Muscle of back (tissue), 11 donors: ENCODE results near the gene TP63. TPM values are rescaled to one million over a fixed set of nuclear protein-coding genes. Genes with fewer than 3 reads are reported as not detected.

ENCODE experiments used
- DNase-seq, 3 donors: peaks; one replicate each; pipeline versions ENCODE4 v3.0.0 to v3.0.0-alpha.2; 2013
- polyA plus RNA-seq, 10 donors: library from polyadenylated mRNA; unstranded; fragments of 120-200 nt; gene quantifications; one replicate each; pipeline ENCODE4 v1.2.1, GENCODE V29; 2013; ENCODE audit not compliant: insufficient read length in 10 of 10

Gene TP63
- polyA plus RNA-seq, 10 donors: 7.2 to 43.6 (median 14.8) TPM

DNA sequence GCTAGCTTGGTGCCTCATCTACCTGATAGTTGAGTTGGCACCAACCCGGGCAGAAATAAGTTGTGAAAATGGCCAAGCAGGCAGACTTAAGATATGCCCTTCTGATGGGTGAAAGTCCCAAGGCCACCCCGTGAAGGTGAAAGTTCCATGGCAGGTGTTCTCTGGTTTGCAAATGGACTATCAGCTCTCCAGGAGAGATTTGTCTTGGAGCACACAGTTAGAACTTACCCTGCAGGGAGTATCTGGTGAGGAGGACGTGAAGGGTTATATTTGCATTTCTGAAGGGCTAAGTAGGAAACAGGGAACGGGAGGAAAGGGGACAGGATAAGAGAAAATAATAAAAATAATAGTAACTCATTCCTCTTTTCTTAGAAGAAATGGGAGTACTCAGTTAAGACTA, 220.5 kb downstream of the TP63 start:
- DNase-seq: no peak

DNA sequence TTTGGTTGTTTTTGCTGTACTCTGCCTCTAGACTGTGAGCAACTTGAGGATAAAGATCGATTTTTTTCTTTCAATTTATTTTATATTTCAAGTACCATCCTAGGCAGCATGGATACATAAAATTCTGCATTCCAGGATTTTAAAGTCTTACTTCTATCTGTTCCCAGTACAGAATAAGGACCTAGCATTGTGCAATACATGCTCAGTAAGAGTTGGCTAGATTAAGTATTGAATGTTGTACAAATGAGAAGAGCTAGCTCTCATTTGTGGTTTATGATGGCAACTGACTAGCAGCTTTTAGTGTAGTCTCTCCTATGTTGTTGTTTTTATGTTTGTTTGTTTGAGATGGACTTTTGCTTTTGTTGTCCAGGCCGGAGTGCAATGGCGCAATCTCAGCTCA, 222.7 kb downstream of the TP63 start:
- DNase-seq: no peak

DNA sequence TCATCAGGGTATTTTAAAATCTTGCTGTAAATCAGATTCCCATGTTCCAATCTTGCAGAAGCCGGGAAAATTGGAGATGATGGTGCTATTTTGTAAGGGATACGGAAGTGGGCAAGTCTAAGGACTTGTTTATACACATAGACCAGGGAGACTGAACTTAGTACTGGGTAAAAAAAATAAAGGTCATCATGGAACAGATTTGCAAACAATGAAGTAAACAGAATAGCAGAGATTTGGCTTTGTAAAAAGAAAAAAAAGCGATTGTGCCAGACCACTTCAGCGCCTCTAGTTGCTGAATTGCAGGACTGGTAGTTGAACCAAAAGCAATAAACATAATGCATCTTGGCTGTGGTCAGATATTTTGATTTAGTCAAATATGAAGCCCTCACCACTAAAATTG, 229.1 kb downstream of the TP63 start:
- DNase-seq: no peak

DNA sequence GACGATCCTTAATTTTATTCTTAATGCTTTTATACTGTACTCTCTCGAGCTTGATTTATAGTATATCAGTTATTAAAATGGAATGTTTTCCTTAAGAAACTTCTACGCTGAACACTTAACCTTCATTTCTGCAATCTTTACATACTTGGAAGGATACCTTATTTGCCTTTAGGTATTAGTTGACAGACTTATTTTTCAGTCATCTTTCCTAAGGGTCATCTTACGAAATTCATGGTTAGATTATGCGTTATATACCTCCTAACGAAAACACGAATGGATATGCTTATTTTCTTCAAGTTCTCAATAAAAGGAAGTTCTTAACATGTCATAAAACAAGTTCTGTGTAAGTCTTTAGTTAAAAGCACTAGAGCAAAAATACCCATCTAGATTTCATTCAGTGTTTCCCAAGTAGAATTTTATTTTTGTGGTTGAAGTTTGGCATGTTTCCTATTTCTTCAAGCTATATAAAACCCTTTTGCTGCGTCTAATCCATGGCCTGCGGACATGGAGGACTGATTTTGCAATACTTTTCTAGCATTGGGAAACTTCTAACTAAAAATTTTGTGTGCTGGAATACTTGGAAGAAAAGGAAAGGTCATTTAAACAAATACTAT, 231.3 kb downstream of the TP63 start:
- no peak for DNase-seq

DNA sequence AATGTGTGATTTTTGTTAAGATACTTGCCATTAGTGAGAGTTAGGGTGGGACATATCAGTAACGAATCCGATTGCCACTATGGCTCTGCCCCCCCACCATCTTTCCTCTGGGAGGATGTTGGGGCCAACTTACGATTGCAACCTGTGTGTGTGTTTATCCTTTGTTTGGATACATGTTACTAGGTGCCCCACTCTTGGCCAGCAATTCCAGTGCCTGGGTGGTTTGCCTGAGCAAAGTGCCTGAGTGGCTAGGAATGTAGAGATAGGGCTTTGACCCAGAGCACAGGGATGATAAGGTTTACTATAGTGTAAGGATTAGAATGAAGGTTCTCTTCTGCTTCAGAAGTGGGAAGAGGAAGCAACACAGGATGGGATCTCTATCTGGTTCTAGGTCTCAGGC, 231.8 kb downstream of the TP63 start:
- DNase-seq: no peak

DNA sequence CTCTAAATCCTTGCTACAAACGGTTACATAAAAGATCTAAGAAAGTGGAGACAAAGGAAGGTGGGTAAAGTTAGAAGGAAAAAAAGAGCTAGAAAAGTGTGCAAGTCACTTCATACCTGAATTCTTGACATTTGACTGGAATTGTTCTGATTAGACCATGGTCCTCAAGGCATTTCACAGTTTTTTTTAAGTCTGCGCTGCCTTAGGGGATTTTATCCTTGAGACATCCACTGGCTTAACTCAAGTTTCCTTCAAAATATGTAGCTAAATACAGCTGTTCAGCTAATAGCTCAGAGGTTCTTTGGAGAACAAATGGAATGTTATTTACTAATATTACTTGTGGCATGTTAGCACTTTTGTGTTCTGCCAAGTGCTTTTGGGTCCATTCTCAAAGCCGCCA, 236.9 kb downstream of the TP63 start:
- DNase-seq: no peak

DNA sequence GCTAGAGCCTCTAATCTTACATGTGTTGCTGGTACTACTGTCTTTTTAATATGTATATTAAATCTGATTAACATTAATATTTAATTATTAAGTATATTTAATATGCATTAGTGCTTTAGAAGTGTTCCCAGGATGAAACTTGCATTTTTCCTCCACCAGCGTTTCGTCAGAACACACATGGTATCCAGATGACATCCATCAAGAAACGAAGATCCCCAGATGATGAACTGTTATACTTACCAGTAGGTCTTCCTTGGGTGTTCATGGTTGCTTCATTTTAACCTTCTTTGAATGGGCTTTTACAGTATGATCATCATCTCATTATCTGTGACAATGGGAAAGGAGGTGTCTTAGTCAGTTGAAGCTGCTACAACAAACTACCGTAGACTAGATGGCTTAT, 238.0 kb downstream of the TP63 start:
- DNase-seq: no peak

DNA sequence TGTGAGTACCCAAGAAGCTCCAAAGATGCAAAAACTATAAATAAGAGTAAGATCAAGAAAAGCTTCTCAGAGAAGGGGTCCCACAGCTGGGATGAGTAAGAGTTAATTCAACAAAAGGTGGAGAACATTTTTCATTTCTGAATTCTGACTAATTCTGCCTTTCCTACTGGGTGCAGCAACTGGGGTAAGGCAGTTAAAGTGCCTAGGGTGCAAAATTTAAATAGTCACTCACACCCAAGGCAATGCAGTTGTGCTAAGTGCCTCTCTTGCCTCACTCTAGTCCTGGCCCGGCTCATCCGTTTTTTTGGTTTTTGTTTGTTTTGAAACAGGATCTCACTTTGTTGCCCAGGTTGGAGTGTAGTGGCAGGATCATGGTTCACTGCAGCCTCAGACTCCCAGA, 240.2 kb downstream of the TP63 start:
- DNase-seq: no peak

DNA sequence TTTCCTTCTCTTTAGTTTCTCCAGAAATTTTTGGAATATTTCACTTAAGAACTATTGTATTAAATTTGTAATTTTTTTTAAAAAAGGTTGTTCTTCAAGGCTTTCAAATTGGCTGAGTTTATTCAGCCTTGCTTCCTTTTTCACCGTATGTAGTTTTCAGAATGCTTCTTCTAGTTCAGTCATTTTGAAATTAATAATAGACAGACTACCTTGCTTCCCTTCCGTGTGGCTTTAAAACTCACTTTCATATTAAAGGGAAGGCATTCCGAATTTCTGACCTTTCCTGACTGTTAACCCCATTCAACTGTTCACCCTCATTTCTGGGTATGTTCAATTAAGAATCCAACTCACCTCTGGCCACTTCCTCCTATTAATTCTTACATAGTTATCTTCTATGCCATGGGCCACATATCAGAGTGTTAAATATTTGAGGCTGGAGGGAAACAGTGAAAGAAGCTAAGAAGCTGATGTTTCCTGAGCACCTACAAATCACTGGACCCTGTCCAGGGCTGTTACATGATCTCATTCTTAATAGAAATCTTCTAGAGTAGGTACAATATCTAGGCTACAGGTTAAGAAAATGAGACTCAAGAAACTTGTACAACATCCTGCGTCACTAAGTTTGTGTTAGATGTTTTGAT, 252.0 kb downstream of the TP63 start:
- no peak for DNase-seq

DNA sequence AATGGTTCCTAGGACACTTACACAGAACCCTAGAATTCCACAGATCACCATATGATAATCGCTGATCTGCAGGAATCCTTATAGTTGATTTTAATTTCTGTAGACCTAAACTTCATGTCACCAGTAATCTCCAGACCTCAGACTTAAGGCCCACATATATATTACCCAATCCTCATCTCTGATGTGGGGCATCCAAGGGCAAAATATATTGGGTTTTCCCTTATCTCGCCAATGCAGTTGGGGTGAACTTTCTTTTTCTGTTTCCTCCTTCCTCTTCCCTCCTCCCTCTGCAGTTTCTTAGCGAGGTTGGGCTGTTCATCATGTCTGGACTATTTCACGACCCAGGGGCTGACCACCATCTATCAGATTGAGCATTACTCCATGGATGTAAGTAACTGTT, 259.3 kb downstream of the TP63 start:
- DNase-seq: no peak

DNA sequence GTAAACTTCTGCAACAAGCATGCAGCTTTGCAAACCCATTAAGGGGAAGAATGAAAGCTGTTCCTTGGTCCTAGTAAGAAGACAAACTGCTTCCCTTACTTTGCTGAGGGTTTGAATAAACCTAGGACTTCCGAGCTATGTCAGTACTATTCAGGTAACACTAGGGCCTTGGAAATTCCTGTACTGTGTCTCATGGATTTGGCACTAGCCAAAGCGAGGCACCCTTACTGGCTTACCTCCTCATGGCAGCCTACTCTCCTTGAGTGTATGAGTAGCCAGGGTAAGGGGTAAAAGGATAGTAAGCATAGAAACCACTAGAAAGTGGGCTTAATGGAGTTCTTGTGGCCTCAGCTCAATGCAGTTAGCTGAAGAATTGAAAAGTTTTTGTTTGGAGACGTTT, 265.3 kb downstream of the TP63 start:
- DNase-seq: no peak

DNA sequence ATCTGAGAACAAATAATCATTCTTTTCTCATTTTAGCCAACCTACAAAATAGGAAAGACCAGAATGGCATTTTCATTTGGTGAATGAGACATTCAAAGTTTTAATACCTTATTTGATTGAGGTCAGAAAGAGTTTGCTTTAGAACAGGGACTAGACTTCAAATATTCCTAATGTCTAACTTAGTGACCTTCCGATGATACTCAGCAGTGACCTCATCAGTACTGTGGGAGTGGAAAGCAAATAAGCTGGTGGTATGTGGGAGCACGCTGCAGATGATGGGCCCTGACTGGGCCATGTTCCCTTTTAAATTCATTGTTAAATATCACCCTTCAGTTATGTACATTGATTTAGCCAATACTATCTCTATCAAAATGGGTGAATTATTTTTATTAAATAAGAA, 266.2 kb downstream of the TP63 start:
- no peak for DNase-seq

DNA sequence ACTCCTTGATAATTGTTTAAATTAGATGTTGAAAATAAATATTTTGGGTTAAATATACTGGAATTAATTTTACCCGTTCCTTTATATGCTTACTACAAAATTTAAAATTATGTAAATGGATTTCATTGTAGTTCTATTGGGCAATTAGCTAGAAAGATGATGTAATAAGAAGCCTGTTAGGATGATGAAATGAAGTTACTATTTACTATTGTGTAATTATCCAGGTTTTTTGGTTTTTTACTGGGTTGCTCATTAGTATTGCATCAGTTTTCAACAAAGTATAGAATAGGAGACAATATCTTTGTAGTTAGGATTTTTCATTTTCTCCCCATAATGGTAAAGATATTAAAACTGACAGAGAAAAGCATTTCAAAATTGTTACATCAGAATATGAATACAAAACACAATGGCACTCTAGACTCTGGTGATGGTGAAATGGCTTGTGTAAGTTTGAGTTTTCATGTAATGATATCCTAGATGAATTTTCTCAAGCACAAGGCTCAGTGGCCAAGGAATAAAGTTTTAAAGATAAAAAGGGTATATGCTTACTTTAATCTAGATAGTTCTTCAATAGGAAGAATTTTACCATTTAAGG, 267.5 kb downstream of the TP63 start:
- DNase-seq: no peak

DNA sequence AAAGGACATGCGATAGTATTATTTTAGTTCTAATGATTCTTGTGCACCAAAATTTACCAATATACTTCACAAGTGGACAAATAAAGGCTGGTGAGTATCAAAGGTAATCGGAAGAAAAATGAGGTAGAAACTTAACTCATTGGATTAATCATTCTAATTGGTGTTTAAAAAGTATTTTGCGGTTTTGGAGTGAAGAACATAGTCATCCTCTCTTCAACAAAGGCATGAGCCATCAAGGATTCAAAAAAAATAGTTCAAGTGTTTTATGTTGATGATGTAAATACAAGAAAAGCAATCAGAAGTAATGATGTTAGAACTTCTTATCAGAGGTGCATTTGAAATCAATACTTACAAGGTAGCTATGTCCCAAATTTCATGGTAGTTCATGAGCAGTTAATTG, 268.0 kb downstream of the TP63 start:
- DNase-seq: no peak

DNA sequence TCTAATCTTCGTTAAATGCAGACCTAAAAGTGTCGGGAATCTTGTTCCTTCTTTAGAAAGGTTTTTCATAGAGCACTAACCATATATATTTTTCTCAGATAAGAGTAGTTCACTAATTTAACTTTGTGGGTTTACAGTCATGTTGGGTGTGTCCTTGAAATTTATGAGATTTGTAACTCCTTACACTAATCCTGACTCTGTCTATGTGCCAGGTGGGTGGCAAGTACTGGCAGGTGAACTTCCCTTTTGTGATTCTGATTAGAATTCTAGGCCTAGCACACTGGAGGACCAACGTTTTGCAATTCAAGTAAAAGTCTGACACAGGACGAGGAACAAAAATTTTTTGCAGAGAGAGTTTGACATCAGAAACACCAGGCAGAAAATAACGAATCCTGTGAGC, 269.4 kb downstream of the TP63 start:
- DNase-seq: no peak

DNA sequence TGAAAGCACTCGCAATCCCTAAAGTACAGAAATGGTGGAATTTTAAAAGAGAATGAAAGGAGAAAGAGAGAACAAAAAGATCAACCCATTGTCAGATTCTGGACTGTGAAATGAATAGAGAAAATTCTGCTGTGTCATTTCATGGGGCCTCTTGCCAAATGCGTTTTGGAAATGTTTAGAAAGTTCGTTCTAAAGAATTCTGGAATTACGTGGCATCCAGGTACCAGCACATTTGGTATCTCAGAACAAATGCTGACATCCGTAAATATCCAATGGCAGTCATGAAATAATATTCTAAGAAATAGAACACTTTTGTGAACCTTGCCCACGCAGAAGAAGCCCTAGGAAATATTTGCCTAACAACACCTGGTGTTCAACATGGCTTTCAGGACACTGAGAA, 270.3 kb downstream of the TP63 start:
- no peak for DNase-seq

DNA sequence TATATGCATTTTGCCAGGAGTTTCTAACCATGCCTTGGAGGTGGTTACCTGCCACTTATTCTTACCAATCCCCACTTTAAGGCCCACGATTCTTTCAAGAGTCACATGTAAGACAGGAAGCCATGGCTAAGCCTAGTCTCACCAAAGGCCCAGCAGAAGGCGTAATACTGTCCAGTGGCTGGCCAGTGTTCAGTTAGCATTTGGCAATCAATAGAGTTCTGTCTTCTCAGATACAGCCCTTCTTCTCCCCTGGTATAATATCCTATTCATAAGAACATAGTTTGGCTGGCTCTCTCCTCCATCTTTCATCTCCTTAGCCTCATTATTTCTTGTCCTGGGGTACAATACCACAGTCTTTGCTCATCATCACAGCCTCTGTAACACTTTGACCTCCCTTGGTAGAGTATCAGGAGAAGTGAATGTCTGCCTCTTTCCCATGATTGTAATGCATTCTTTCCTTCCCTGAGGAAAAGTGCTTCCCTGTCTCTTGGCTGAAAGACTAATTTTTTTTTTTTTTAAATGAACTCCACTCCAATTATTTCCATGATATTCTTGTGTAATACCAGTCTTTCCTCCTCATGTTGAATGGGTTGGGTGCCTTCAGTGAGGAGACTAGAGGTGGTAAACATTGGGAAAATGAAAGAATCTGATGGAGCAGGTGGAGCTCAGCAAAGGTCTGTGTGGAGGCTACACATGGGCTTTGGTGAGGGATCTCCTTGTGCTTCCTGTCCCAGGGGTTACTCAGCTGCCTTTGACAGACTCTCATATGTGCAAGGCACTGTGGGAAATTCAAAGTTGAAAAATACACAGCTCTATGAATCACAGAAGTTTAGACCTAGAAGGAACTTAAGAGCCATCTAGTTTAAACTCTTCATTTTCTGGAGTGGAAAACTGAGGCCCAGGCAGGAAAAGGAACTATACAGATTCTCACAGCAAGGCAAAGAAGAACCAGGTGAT, 271.3 kb downstream of the TP63 start:
- no peak for DNase-seq

DNA sequence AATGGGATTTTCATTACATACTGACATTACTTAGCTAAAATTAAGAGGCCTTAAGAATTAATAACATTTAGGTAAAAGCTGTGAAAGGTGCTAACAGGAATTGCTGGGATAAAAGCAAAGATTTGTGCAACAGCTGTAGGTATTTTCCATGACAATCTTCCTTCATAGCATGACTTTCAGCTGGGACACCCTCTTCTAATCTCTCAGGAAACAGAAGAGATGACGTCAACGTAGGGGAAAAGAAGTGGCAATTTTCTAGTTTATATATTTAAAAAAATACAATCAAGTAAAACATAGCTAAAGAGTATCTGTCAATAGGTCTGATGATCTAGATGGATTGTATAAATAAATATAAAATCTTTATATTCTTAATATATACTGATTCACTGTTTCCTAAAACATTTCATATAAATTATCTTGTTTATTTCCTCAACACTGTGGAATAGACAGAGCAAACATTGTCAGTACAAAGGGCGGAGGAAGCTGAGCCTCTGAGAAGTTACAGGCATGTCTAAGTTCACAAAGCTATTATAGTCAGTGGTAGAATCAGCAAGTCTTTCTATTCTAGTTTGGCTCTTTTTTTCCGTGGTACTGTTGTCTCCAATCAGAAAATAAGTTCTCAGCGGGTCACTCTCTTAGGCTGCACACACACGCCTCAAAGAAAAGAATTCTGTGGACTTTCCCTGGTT, 272.5 kb downstream of the TP63 start:
- no peak for DNase-seq

DNA sequence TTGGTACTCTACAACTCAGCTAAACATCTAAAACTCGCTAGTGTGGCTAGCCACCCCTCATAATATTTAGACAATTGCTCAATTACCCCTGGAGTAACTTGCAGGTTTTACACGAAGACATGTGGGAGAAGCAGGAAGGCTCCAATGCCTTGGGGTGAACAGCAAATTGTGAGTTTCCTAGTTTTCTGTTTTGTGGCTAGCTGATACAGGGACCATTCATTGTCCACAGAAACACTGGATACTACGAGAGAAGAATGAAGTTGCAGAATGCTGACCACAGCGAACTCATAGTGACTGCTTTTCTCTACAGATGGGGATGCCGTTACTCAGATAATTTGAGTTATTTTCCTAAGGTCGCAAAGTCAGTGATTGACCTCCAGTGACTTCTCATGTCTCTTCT, 276.6 kb downstream of the TP63 start:
- DNase-seq: no peak

DNA sequence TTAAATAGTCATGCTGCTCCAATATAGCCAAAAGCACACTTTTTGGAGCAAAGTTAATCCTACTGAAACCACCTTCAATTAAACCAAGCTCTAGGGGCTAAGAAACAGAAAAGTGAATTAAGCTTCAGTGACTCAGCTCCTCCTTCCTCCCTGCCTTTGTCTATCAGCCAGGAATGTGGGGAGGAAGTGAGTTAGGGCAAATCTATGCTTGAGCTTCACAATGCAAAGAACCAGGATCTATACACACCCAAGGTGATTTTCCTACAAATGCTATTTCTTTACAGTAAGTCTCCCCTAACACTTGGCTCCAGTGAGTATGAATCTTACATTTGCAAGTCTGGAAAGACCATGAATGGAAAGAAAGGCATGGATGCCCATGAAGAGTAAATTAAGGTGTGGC, 277.5 kb downstream of the TP63 start:
- DNase-seq: peak in 1 of 3 donors; percentile 65

DNA sequence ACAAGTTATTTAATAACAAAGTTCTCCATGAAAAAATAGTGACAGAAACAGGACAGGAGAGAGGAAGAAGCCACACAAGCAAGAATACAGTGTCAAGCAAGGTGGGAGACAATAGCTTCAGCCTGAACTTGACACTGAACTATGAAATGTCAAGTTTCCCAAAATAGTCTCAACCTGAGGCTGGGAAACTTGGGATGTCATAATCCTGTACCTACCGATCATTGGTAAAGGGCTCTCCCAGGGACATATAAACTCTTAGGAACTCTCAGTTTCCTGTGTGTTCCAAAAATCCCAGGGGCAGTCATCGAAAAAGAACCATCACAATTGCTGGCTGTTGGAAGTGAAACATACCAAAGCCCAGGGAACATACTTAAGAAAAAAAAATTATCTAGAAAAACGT, 277.9 kb downstream of the TP63 start:
- DNase-seq: no peak

DNA sequence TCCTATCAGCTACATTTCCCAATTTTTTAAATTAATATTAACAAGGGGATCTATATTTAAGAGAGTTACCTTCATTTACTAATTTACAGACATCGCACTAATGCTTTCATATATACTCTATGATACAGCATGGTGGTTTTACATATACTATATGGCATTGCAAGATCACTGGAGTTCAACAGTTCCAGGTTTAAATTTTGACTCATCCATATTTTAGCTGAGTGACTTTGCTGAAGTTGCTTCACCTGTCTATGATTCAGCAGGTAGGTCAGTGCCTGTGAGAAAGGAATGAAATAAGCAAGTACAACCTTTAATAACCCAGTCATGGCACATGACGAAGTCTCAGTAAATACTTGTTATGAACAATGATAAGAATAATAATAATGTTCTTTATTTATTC, 278.4 kb downstream of the TP63 start:
- DNase-seq: no peak
